K562 (cell line): ENCODE measurements around the gene GDF9. TPM values are rescaled to one million over a fixed set of nuclear protein-coding genes. Genes with fewer than 3 reads are reported as not detected.

Experiments used
- ATAC-seq: fragments of 200-7000 bp; cut with Tn5 transposase; 3 replicates; pipeline ENCODE4 v1.9.1; 2020; ENCODE audit warnings: moderate library complexity
- BruUV-seq: library from RNA; stranded (reverse); fragments of 400-500 nt; replicated peaks from 2 replicates; lab custom pipeline; 2021; lab: Mats Ljungman, UMichigan
- CTCF ChIA-PET: fragments of 300-600 bp; formaldehyde crosslinking; extraction: SDS; loops from one replicate; lab custom pipeline; 2021; ENCODE audit warnings: low intra/inter-chr PET ratio; lab: Yijun Ruan, JAX
- POLR2A ChIA-PET: fragments of 300-600, 350-650 bp; sonication (Branson Sonifier 250); formaldehyde crosslinking; extraction: SDS; loops from one replicate; lab custom pipeline; 2021; ENCODE audit warnings: antibody characterized with exemption, inconsistent platforms; lab: Yijun Ruan, JAX
- DNase-seq, 4 experiments: peaks; one replicate each; pipeline versions ENCODE4 v3.0.0 to v3.0.0-alpha.2; 2011 to 2018; ENCODE audit warnings: low spot score in 3 of 4, mixed read lengths in 3 of 4; ENCODE audit errors: extremely low read depth in 1 of 4
- FAIRE-seq: peaks from 2 replicates; lab custom pipeline; 2011; peaks lifted over from hg19 to GRCh38; lab: Jason Lieb, UNC
- H2AFZ ChIP-seq: 2 replicates; pipeline ENCODE4 v1.6.0; 2011; ENCODE audit warnings: low read depth, low read length, control low read depth, inconsistent platforms
- H3K27ac ChIP-seq: fragments of 200-600 bp; 3 replicates; pipeline ENCODE4 v1.8.0; 2011; ENCODE audit warnings: low read depth, mild to moderate bottlenecking, control low read depth, inconsistent platforms, low read length, moderate library complexity, mixed read lengths; ENCODE audit errors: extremely low read depth
- H3K27me3 ChIP-seq, 2 experiments: fragments of 300-600 bp in 1 of 2; 2 replicates in 1 of 2; 3 replicates in 1 of 2; pipeline versions ENCODE4 v1.6.0 to v1.8.0; 2011; ENCODE audit warnings: inconsistent platforms in 2 of 2, low read length in 2 of 2, mild to moderate bottlenecking in 1 of 2, mixed read lengths in 1 of 2, moderate library complexity in 1 of 2; ENCODE audit not compliant: control insufficient read depth in 2 of 2, insufficient read depth in 2 of 2
- H3K36me3 ChIP-seq: fragments of 300-600 bp; 3 replicates; pipeline ENCODE4 v1.8.0; 2011; ENCODE audit warnings: mild to moderate bottlenecking, low read length, inconsistent platforms; ENCODE audit not compliant: control insufficient read depth, insufficient read depth
- H3K4me1 ChIP-seq, 2 experiments: fragments of 200-600 bp in 1 of 2; replicated peaks in 1 of 2; 2 replicates in 1 of 2; 3 replicates in 1 of 2; pipeline versions ENCODE4 v1.5.1 to v1.8.0; 2011; ENCODE audit warnings: inconsistent platforms in 2 of 2, low read length in 2 of 2, mild to moderate bottlenecking in 1 of 2, mixed read lengths in 1 of 2, moderate library complexity in 1 of 2; ENCODE audit not compliant: control insufficient read depth in 2 of 2, insufficient read depth in 2 of 2
- H3K4me2 ChIP-seq: 2 replicates; pipeline ENCODE4 v1.6.1; 2011; ENCODE audit warnings: low read length, control low read depth, inconsistent platforms, mixed read lengths; ENCODE audit not compliant: insufficient read depth
- H3K4me3 ChIP-seq: fragments of 200-600 bp; sonication (generic), shearing (Covaris generic); 2 replicates; pipeline ENCODE4 v1.5.1; 2016; ENCODE audit warnings: control low read depth, inconsistent platforms
- H3K79me2 ChIP-seq: fragments of 200-600 bp; 3 replicates; pipeline ENCODE4 v1.8.0; 2011; ENCODE audit warnings: low read length, inconsistent platforms; ENCODE audit not compliant: control insufficient read depth, insufficient read depth
- H3K9ac ChIP-seq, 2 experiments: 2 replicates each; pipeline versions ENCODE4 v1.6.0 to v1.6.1; 2011; ENCODE audit warnings: low read depth in 2 of 2, low read length in 2 of 2, control low read depth in 1 of 2, inconsistent platforms in 1 of 2, mild to moderate bottlenecking in 1 of 2, mixed read lengths in 1 of 2; ENCODE audit not compliant: insufficient read depth in 1 of 2
- H3K9me1 ChIP-seq: one replicate; pipeline ENCODE4 v1.6.0; 2011; ENCODE audit warnings: inconsistent platforms, mild to moderate bottlenecking, low read length, moderate library complexity; ENCODE audit not compliant: control insufficient read depth, insufficient read depth
- H3K9me3 ChIP-seq: replicated peaks from 2 replicates; pipeline ENCODE4 v1.5.1; 2011; ENCODE audit warnings: low read depth, low read length, inconsistent platforms; ENCODE audit not compliant: control insufficient read depth, insufficient read depth
- H4K20me1 ChIP-seq: replicated peaks from 2 replicates; pipeline ENCODE4 v1.6.1; 2011; ENCODE audit warnings: low read length, inconsistent platforms, mixed read lengths; ENCODE audit not compliant: control insufficient read depth, insufficient read depth
- DIDO1 ChIP-seq: fragments of 450-650 bp; IDR thresholded peaks from 2 replicates; pipeline ENCODE4 v1.6.1; 2016; ENCODE audit warnings: low read depth, missing biosample characterization, missing genetic modification characterization
- MAZ ChIP-seq, 2 experiments: fragments of 450-650 bp in 1 of 2; sonication (generic) in 1 of 2; formaldehyde crosslinking; IDR thresholded peaks in 1 of 2; conservative IDR thresholded peaks in 1 of 2; 2 replicates each; pipeline versions ENCODE4 v1.4.0 to v1.5.0; 2020; ENCODE audit warnings: mild to moderate bottlenecking in 1 of 2, missing genetic modification reagents in 1 of 2
- NELFE ChIP-seq: IDR thresholded peaks from 2 replicates; pipeline ENCODE4 v1.6.1; 2011; ENCODE audit warnings: mild to moderate bottlenecking; ENCODE audit not compliant: insufficient read depth, insufficient read length
- PPARD ChIP-seq: fragments of 250-450 bp; sonication (Bioruptor Pico); IDR thresholded peaks from 2 replicates; pipeline ENCODE4 v1.8.0; 2022; ENCODE audit warnings: inconsistent platforms, mild to moderate bottlenecking, moderate library complexity
- SMARCA4 ChIP-seq: fragments of 450-650 bp; IDR thresholded peaks from 2 replicates; pipeline ENCODE4 v1.6.1; 2016
- ZNF274 ChIP-seq: IDR thresholded peaks from 2 replicates; pipeline ENCODE4 v1.6.1; 2011; ENCODE audit warnings: low read depth, mild to moderate bottlenecking, low read length, moderate library complexity, borderline replicate concordance
- ZNF778 ChIP-seq: fragments of 450-650 bp; formaldehyde crosslinking; IDR thresholded peaks from 2 replicates; pipeline ENCODE4 v1.4.0; 2020; ENCODE audit warnings: mild to moderate bottlenecking, moderate library complexity
- WGBS: fragments of 100-300 bp; shearing (Covaris generic); methylation state at CpG from one replicate; pipeline ENCODE4 v1.1.6; 2016; ENCODE audit warnings: low coverage, mixed read lengths; ENCODE audit not compliant: insufficient coverage; ENCODE audit errors: missing lambda C conversion rate; 5-methylcytosine and 5-hydroxymethylcytosine counted together
- in situ Hi-C: fragments of 300-500 bp; cut with MboI; formaldehyde crosslinking; loops from 4 replicates; pipeline ENCODE4 v1.15.0; 2018; ENCODE audit warnings: inconsistent platforms, mixed read lengths
- intact Hi-C: fragments of 100-400 bp; cut with micrococcal nuclease; formaldehyde crosslinking; loops from 2 replicates; pipeline ENCODE4 v1.14.2; 2022
- polyA plus RNA-seq, 8 experiments: library from polyadenylated mRNA; depleted of rRNA in 4 of 8; stranded (reverse) in 5 of 8; unstranded in 3 of 8; fragments of >200 nt; fragmentation: Nextera tagmentation in 2 of 8; fragmentation: Illumina TruSeq in 1 of 8; extraction: Ambion mirVana in 2 of 8; extraction: Trizol in 1 of 8; gene quantifications; 2 replicates each; pipeline versions ENCODE4 v1.2.1 to v1.2.3, GENCODE V29; 2011 to 2014; ENCODE audit warnings: inconsistent platforms in 1 of 8, missing spikeins in 1 of 8
- total RNA-seq, 7 experiments: library from RNA; depleted of rRNA in 6 of 7; stranded (reverse); fragments of >200 nt in 6 of 7; fragmentation: Illumina TruSeq in 2 of 7; extraction: Trizol in 2 of 7; gene quantifications; 2 replicates each; pipeline versions ENCODE4 v1.2.1 to v1.2.3, GENCODE V29; 2011 to 2021; ENCODE audit warnings: low replicate concordance in 1 of 7

Gene GDF9
- total and polyA plus RNA-seq, 9 of the 15 experiments (the other 6 are each of a cell fraction or from before 2014, with no cell fraction given), result 0.10 to 0.70 (median 0.20) TPM; not detected in 1

- CTCF ChIA-PET, result no interaction called here
- H3K4me2 ChIP-seq, result no peak overlapping the region
- H3K9me1 ChIP-seq, result no peaks in the 10 kb centered on the region
- FAIRE-seq (no peak), DNase-seq (no peak), ATAC-seq (no peak)
- H3K4me3 ChIP-seq, result no peak overlapping the region
- H3K4me1 ChIP-seq, result peaks cover 0 to 9% of the 10 kb centered on the region in 2 experiments; a peak in 2 of 5 replicates
- BruUV-seq, result no TSS peak
- no peaks in the 10 kb centered on the region for H3K79me2 ChIP-seq
- in situ Hi-C loops, result no loop called here
- H3K27ac ChIP-seq, result no peak overlapping the region
- POLR2A ChIA-PET, result interaction anchor here (0.5 to 2.2 kb wide), 6 partner anchors 9 to 139 kb away, joined by 3 to 12 read pairs (median 3); partner anchors contain the start of genes GDF9 and UQCRQ
- no peak for TF ChIP-seq DIDO1 (tag)
- TF ChIP-seq NELFE, result no peak
- TF ChIP-seq, all 486 proteins: peak for 0
- Histone ChIP-seq H3K9ac (no peak overlapping the region), H3K36me3 (peaks cover 54% of the 10 kb centered on the region), H2AFZ (no peak overlapping the region), H3K9me3 (no peaks in the 10 kb centered on the region), H3K27me3 (no peaks in the 10 kb centered on the region), H4K20me1 (peaks cover 4% of the 10 kb centered on the region; the same call in 1 of the 2 replicates)
- intact Hi-C loops, result no loop called here
- 38% methylated on average over 2 of the region's 2 CpGs for WGBS
Observed at GRCh38 chr5:132877466-132877865, 11.2 kb upstream of the GDF9 start.

- ChIA-PET POLR2A (interaction anchor here (1.1 to 2.2 kb wide), 2 partner anchors 10 to 13 kb away, joined by 3 to 12 read pairs; partner anchors contain the start of genes GDF9 and UQCRQ), CTCF (interaction anchor here (0.6 kb wide), 1 partner anchor 1278 kb away, joined by 3 read pairs; no protein-coding TSS in a partner anchor)
- Histone ChIP-seq H3K4me1 (peaks cover 0 to 19% of the 10 kb centered on the region in 2 experiments; a peak in 2 of 5 replicates), H3K9ac (no peak overlapping the region), H3K79me2 (no peaks in the 10 kb centered on the region), H3K36me3 (peaks cover 56% of the 10 kb centered on the region), H3K9me1 (no peaks in the 10 kb centered on the region), H3K4me3 (no peak overlapping the region), H3K9me3 (no peaks in the 10 kb centered on the region), H3K27ac (no peak overlapping the region), H2AFZ (no peak overlapping the region), H4K20me1 (peaks cover 4% of the 10 kb centered on the region; the same call in 1 of the 2 replicates), H3K4me2 (no peak overlapping the region), H3K27me3 (no peaks in the 10 kb centered on the region)
- no peak for ATAC-seq
- WGBS, result 60% methylated on average over 1 of the region's 1 CpG
- intact Hi-C loops (no loop called here), in situ Hi-C loops (no loop called here)
- no peak for DNase-seq
- no TSS peak for BruUV-seq
- no peak for FAIRE-seq
- TF ChIP-seq SMARCA4 (no peak), PPARD (CRISPR knock-in tag) (no peak), ZNF778 (no peak), MAZ (CRISPR knock-in tag; conservative IDR thresholded peaks at IDR 0.05 in 1 of 2, IDR thresholded peaks at IDR 0.05 in 1 of 2) (no peak), ZNF274 (no peak)
Observed at GRCh38 chr5:132876020-132876759, 9.9 kb upstream of the GDF9 start.
